DOHH2 (cell line): ENCODE results near the gene LRMDA.

Experiments
- H3F3A ChIP-seq: fragments of 200-600 bp; sonication (generic), shearing (Covaris generic); 2 replicates; pipeline ENCODE4 v1.6.0; 2016; ENCODE audit warnings: antibody characterized with exemption, mild to moderate bottlenecking; ENCODE audit not compliant: control insufficient read depth, insufficient read depth
- H3K27ac ChIP-seq: fragments of 200-600 bp; sonication (generic); 2 replicates; pipeline ENCODE4 v1.5.1; 2014; ENCODE audit warnings: low read depth, mild to moderate bottlenecking, low read length, moderate library complexity
- H3K27me3 ChIP-seq: fragments of 200-600 bp; sonication (generic); 2 replicates; pipeline ENCODE4 v1.6.1; 2014; ENCODE audit warnings: mild to moderate bottlenecking, low read length, mixed read lengths; ENCODE audit not compliant: control insufficient read depth
- H3K36me3 ChIP-seq: fragments of 200-600 bp; sonication (generic); 2 replicates; pipeline ENCODE4 v1.6.1; 2014; ENCODE audit warnings: mild to moderate bottlenecking, low read length, moderate library complexity, mixed read lengths; ENCODE audit not compliant: control insufficient read depth
- H3K4me1 ChIP-seq: fragments of 200-600 bp; sonication (generic); 2 replicates; pipeline ENCODE4 v1.6.1; 2014; ENCODE audit warnings: mild to moderate bottlenecking, low read length, mixed read lengths; ENCODE audit not compliant: control insufficient read depth
- H3K4me2 ChIP-seq: fragments of 200-600 bp; sonication (generic); 2 replicates; pipeline ENCODE4 v1.6.0; 2014; ENCODE audit warnings: mild to moderate bottlenecking, low read length, moderate library complexity
- H3K4me3 ChIP-seq: fragments of 200-600 bp; sonication (generic); 2 replicates; pipeline ENCODE4 v1.5.1; 2014; ENCODE audit warnings: mild to moderate bottlenecking, low read length, mixed read lengths
- H3K79me2 ChIP-seq: fragments of 200-600 bp; sonication (generic); 2 replicates; pipeline ENCODE4 v1.6.1; 2014; ENCODE audit warnings: mild to moderate bottlenecking, low read length, mixed read lengths; ENCODE audit not compliant: control insufficient read depth
- H3K9me2 ChIP-seq: fragments of 200-600 bp; sonication (generic); replicated peaks from 2 replicates; pipeline ENCODE4 v1.6.1; 2014; ENCODE audit warnings: mild to moderate bottlenecking, low read length, mixed read lengths; ENCODE audit not compliant: control insufficient read depth
- H3K9me3 ChIP-seq: fragments of 200-600 bp; sonication (generic); 2 replicates; pipeline ENCODE4 v1.6.1; 2014; ENCODE audit warnings: antibody characterized with exemption, low read length, mixed read lengths; ENCODE audit not compliant: control insufficient read depth, insufficient read depth
- H4K20me1 ChIP-seq: fragments of 200-600 bp; sonication (generic); 2 replicates; pipeline ENCODE4 v1.6.0; 2014; ENCODE audit warnings: low read depth, mild to moderate bottlenecking, antibody characterized with exemption, low read length, moderate library complexity; ENCODE audit not compliant: control insufficient read depth, insufficient read depth
- EZH2phosphoT487 ChIP-seq: fragments of 200-600 bp; sonication (generic); IDR thresholded peaks from 2 replicates; pipeline ENCODE4 v1.6.1; 2017; ENCODE audit warnings: borderline replicate concordance, mild to moderate bottlenecking, antibody characterized with exemption, low read length, moderate library complexity, mixed read lengths
- TF ChIP-seq, protein P1 (sequence below): fragments of 200-600 bp; sonication (generic); IDR thresholded peaks from one replicate; pipeline ENCODE4 v1.5.1; 2014; ENCODE audit warnings: antibody characterized with exemption, mild to moderate bottlenecking, low read depth, low read length; ENCODE audit not compliant: poor library complexity, severe bottlenecking

LRMDA gene

DNA sequence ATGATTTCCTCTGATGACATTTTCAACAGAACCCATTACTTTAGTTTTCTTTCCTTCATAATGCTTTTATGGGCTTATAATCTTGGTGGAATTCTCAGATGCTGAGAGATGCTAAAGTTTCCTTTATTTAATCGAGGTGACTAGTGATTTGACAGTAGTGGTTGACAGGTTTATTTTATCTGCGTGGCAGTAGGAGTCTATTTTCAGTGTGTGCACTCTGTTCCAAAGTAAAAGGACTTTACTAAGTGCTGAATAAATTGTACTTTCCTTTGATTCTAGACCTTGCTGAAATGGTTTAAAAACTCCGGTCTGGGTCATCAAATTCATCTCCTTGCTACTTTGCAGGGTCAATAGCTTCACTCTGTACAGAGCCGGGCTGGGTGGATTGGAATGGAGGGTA lies 900.3 kb downstream of the LRMDA start:
- H3K4me2 ChIP-seq: no peak overlapping the region
- no peaks in the 10 kb centered on the region for H3K27me3 ChIP-seq
- no peaks in the 10 kb centered on the region for H3K36me3 ChIP-seq
- no peak overlapping the region for H3K4me3 ChIP-seq
- no peaks in the 10 kb centered on the region for H3K9me2 ChIP-seq
- H3K4me1 ChIP-seq: no peaks in the 10 kb centered on the region
- H4K20me1 ChIP-seq: no peaks in the 10 kb centered on the region
- H3F3A ChIP-seq: no peaks in the 10 kb centered on the region
- no peak for TF ChIP-seq EZH2phosphoT487
- TF ChIP-seq, protein P1, sequence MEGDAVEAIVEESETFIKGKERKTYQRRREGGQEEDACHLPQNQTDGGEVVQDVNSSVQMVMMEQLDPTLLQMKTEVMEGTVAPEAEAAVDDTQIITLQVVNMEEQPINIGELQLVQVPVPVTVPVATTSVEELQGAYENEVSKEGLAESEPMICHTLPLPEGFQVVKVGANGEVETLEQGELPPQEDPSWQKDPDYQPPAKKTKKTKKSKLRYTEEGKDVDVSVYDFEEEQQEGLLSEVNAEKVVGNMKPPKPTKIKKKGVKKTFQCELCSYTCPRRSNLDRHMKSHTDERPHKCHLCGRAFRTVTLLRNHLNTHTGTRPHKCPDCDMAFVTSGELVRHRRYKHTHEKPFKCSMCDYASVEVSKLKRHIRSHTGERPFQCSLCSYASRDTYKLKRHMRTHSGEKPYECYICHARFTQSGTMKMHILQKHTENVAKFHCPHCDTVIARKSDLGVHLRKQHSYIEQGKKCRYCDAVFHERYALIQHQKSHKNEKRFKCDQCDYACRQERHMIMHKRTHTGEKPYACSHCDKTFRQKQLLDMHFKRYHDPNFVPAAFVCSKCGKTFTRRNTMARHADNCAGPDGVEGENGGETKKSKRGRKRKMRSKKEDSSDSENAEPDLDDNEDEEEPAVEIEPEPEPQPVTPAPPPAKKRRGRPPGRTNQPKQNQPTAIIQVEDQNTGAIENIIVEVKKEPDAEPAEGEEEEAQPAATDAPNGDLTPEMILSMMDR: no peak
- H3K79me2 ChIP-seq: no peaks in the 10 kb centered on the region
- H3K9me3 ChIP-seq: no peaks in the 10 kb centered on the region
- H3K27ac ChIP-seq: no peak overlapping the region

DNA sequence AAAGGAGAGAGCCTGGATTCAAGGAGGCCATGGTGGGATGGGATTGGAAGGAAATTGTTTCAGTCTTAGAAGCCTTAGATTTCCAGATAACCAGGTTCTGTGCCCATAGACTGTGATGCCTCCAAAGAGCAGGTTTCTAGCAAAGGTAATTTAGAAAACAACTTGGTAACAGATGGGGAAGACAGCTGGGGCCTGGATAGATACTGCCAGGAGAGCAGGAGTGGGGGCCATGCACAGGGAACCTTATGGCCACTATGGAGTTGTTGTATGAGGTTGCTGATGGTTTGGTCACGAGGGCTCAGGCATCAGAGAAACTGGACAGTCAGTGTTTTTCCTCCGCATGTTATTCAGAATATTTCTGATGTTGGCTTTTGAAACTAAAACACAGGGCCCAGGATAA lies 901.9 kb downstream of the LRMDA start:
- Histone ChIP-seq H3K4me3 (no peak overlapping the region), H3K36me3 (no peaks in the 10 kb centered on the region), H3F3A (no peaks in the 10 kb centered on the region), H3K9me2 (no peaks in the 10 kb centered on the region), H3K4me1 (no peaks in the 10 kb centered on the region), H3K4me2 (no peak overlapping the region), H3K79me2 (no peaks in the 10 kb centered on the region), H3K27me3 (no peaks in the 10 kb centered on the region), H3K9me3 (no peaks in the 10 kb centered on the region), H3K27ac (no peak overlapping the region), H4K20me1 (no peaks in the 10 kb centered on the region)
- TF ChIP-seq, protein P1: no peak
- no peak for TF ChIP-seq EZH2phosphoT487

DNA sequence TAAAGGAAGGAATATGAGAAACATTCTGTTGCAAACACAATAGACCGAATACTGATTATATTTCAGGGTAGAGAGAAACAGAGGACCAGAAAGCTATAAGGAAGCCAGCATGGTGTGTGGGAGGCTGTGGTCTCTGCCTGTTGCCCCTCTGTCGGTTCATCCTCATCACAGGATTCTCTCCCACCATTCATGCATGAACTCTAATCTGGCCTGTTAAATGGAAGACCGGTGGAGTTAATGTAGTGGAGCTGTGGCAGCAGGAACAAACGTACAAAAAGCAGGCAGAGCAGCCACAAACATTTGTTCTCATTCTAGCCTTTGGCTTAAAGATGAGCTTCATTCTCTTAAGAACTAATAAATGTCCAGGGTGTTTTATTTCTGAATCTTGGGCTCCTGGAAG lies 902.4 kb downstream of the LRMDA start:
- Histone ChIP-seq H3K4me2 (no peak overlapping the region), H3K36me3 (no peaks in the 10 kb centered on the region), H3K27ac (no peak overlapping the region), H4K20me1 (no peaks in the 10 kb centered on the region), H3F3A (no peaks in the 10 kb centered on the region), H3K9me3 (no peaks in the 10 kb centered on the region), H3K79me2 (no peaks in the 10 kb centered on the region), H3K4me1 (no peaks in the 10 kb centered on the region), H3K4me3 (no peak overlapping the region), H3K27me3 (no peaks in the 10 kb centered on the region), H3K9me2 (no peaks in the 10 kb centered on the region)
- TF ChIP-seq, protein P1: no peak
- TF ChIP-seq EZH2phosphoT487: no peak

DNA sequence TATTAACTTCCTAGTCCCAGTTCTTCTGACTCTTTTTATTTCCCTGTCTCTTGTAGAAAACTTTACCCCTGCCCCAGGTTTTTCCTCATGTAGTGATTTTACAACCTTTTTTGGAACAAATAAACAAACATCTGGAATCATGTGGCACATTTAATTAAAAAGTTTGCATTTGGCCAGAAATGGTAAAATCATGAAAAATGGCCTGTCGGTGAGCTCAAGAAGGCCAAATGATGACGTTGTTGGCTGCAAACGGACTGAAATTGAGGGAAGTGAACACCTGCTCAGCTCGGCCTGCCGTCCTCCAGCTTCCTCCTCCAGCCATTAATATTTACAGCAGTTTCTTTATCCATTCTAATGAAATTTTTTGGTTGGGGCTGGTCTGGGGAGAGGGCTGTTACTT lies 902.8 kb downstream of the LRMDA start:
- Histone ChIP-seq H3K9me2 (no peaks in the 10 kb centered on the region), H3K79me2 (no peaks in the 10 kb centered on the region), H3K4me2 (no peak overlapping the region), H3K4me3 (no peak overlapping the region), H3K27me3 (no peaks in the 10 kb centered on the region), H3K27ac (no peak overlapping the region), H3K36me3 (no peaks in the 10 kb centered on the region), H3K9me3 (no peaks in the 10 kb centered on the region), H3F3A (no peaks in the 10 kb centered on the region), H3K4me1 (no peaks in the 10 kb centered on the region), H4K20me1 (no peaks in the 10 kb centered on the region)
- TF ChIP-seq, protein P1: no peak
- no peak for TF ChIP-seq EZH2phosphoT487
